Naive thymus-derived CD4-positive, alpha-beta T cell (primary cell): ENCODE results near the gene CNTN5. TPM values are rescaled to one million over a fixed set of nuclear protein-coding genes. Genes with fewer than 3 reads are reported as not detected.

Experiments used
- ATAC-seq: fragments of 150-1000 bp; cut with Tn5 transposase; 2 replicates; pipeline ENCODE4 v1.10.0; 2021; ENCODE audit warnings: mild to moderate bottlenecking, moderate library complexity
- CTCF ChIA-PET: fragments of 350-600 bp; sonication (Branson Sonifier 250); formaldehyde crosslinking; loops from one replicate; lab custom pipeline; 2021; ENCODE audit warnings: antibody characterized with exemption; lab: Charles Lee
- POLR2A ChIA-PET: fragments of 350-600 bp; sonication (Branson Sonifier 250); formaldehyde crosslinking; loops from one replicate; lab custom pipeline; 2021; ENCODE audit warnings: antibody characterized with exemption, inconsistent platforms; lab: Charles Lee
- DNase-seq, 9 donors: peaks; one replicate each; pipeline versions ENCODE4 v3.0.0 to v3.0.0-alpha.2; 2020 to 2022; ENCODE audit warnings: mixed read lengths in 1 of 9
- H3K27ac ChIP-seq: one replicate; pipeline ENCODE4 v1.7.0; 2013; ENCODE audit warnings: mild to moderate bottlenecking, low read depth, low read length, moderate library complexity
- H3K27me3 ChIP-seq, 2 donors: one replicate each; pipeline ENCODE4 v1.7.0; 2013; ENCODE audit warnings: low read length in 2 of 2, mild to moderate bottlenecking in 2 of 2, moderate library complexity in 2 of 2; ENCODE audit not compliant: control insufficient read depth in 2 of 2, insufficient read depth in 2 of 2
- H3K36me3 ChIP-seq, 3 experiments: 1 replicate in 2 of 3; 2 replicates in 1 of 3; pipeline ENCODE4 v1.7.0; 2013; ENCODE audit warnings: low read length in 3 of 3, mild to moderate bottlenecking in 3 of 3, moderate library complexity in 1 of 3; ENCODE audit not compliant: insufficient read depth in 3 of 3, control insufficient read depth in 2 of 3
- H3K4me1 ChIP-seq, 2 donors: one replicate each; pipeline ENCODE4 v1.7.0; 2013; ENCODE audit warnings: low read length in 2 of 2, mild to moderate bottlenecking in 2 of 2, moderate library complexity in 1 of 2; ENCODE audit not compliant: control insufficient read depth in 2 of 2, insufficient read depth in 2 of 2
- H3K4me3 ChIP-seq: 2 replicates; pipeline ENCODE4 v1.7.0; 2013; ENCODE audit warnings: mild to moderate bottlenecking, low read length
- H3K9me3 ChIP-seq, 3 experiments: 1 replicate in 2 of 3; 2 replicates in 1 of 3; pipeline ENCODE4 v1.7.0; 2013; ENCODE audit warnings: low read length in 3 of 3; ENCODE audit not compliant: control insufficient read depth in 2 of 3
- H3K27ac Mint-ChIP-seq, 9 donors: one replicate each; pipeline ENCODE4 v1.8.0; 2020 to 2022; ENCODE audit warnings: mixed read lengths in 9 of 9, mild to moderate bottlenecking in 8 of 9, moderate library complexity in 5 of 9, inconsistent platforms in 2 of 9
- H3K27me3 Mint-ChIP-seq, 5 donors: one replicate each; pipeline ENCODE4 v1.8.0; 2021 to 2022; ENCODE audit warnings: mixed read lengths in 5 of 5, mild to moderate bottlenecking in 1 of 5
- H3K36me3 Mint-ChIP-seq, 5 donors: one replicate each; pipeline ENCODE4 v1.8.0; 2020 to 2022; ENCODE audit warnings: mixed read lengths in 5 of 5, mild to moderate bottlenecking in 3 of 5, inconsistent platforms in 1 of 5
- H3K4me1 Mint-ChIP-seq, 7 donors: one replicate each; pipeline ENCODE4 v1.8.0; 2020 to 2022; ENCODE audit warnings: mixed read lengths in 7 of 7, mild to moderate bottlenecking in 3 of 7, inconsistent platforms in 1 of 7
- H3K4me3 Mint-ChIP-seq, 10 donors: one replicate each; pipeline ENCODE4 v1.8.0; 2020 to 2022; ENCODE audit warnings: mild to moderate bottlenecking in 10 of 10, mixed read lengths in 10 of 10, moderate library complexity in 6 of 10, inconsistent platforms in 2 of 10
- H3K9me3 Mint-ChIP-seq, 11 donors: one replicate each; pipeline ENCODE4 v1.8.0; 2020 to 2022; ENCODE audit warnings: mixed read lengths in 11 of 11, mild to moderate bottlenecking in 4 of 11, inconsistent platforms in 1 of 11, moderate library complexity in 1 of 11
- intact Hi-C, 2 donors: fragments of 100-400 bp; cut with micrococcal nuclease; formaldehyde crosslinking; loops; one replicate each; pipeline ENCODE4 v1.15.1; 2023
- polyA plus RNA-seq, 2 donors: library from polyadenylated mRNA; unstranded; fragments of 300-500 nt; fragmentation: Illumina TruSeq; gene quantifications; one replicate each; pipeline ENCODE4 v1.2.3, GENCODE V29; 2021
- total RNA-seq, 6 experiments: library from RNA in 5 of 6; stranded (reverse) in 5 of 6; gene quantifications; 1 replicate in 5 of 6; 2 replicates in 1 of 6; pipeline ENCODE4 v1.2.3 and lab custom pipeline; 2021 to 2026

CNTN5 gene
- total and polyA plus RNA-seq, 7 experiments from 2014 or later, result not detected

DNA sequence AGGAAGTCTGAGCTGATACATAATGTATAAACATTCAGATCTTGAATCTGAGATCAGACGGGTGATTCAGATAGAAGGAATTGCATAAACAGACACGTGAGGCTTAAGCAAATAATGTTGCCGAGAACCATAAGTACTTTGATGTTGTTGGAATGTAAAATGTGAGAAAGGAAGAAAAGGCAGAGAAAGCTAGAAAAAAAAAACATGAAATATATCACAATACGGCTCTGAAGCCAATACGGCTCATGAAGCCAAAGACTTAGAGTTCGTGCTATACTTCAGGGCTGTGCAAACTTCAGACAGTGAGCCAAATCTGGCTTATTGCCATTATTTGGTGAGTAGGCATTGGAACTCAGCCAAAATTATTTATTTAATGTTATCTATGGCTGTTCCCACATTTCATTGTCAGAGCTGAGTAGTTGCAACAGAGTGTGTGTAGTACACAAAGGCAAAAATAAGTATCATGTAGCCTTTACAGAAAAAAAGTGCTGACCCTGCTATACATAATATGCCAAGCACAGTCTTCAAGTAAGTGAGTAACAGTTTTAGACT is 673.3 kb downstream of the CNTN5 start:
- no peak overlapping the region for H3K27ac Mint-ChIP-seq
- CTCF ChIA-PET, result no interaction called here
- intact Hi-C loops, result no loop called here

DNA sequence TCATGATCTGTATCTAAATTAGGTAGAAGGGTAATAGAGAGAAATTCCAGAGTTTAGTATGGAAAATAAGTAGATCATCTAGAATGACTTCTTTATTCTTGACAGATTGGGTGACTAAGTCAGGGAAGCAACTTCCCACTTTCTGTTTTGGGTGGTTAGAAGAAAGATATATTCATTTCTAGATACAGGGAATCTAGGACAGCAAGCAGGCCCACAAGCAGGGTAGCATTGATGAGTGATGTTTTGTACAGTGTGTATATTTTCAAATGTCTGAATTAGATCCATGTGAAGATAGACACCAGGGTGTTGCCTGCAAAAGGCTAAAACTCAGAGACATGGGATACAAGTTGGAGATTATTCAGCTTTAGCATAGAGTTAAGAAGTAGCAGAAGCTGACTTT is 674.4 kb downstream of the CNTN5 start:
- ChIA-PET CTCF (no interaction called here), POLR2A (no interaction called here)
- intact Hi-C loops, result no loop called here
- Mint-ChIP-seq H3K4me3 (no peak overlapping the region), H3K27me3 (no peaks in the 10 kb centered on the region), H3K27ac (no peak overlapping the region), H3K9me3 (peaks cover 2 to 37% (median 12%) of the 10 kb centered on the region in 11 donors), H3K36me3 (peaks cover 0 to 8% (median 0%) of the 10 kb centered on the region in 5 donors), H3K4me1 (no peaks in the 10 kb centered on the region)
- Histone ChIP-seq H3K9me3 (no peaks in the 10 kb centered on the region), H3K36me3 (no peaks in the 10 kb centered on the region), H3K27me3 (no peaks in the 10 kb centered on the region), H3K27ac (no peak overlapping the region), H3K4me1 (no peaks in the 10 kb centered on the region), H3K4me3 (no peak overlapping the region)
- DNase-seq (no peak), ATAC-seq (no peak)

More for the DNA sequence above, 673.3 kb downstream of the CNTN5 start:
- Histone ChIP-seq H3K27me3 (no peaks in the 10 kb centered on the region), H3K4me3 (no peak overlapping the region), H3K27ac (no peak overlapping the region), H3K9me3 (no peaks in the 10 kb centered on the region), H3K4me1 (no peaks in the 10 kb centered on the region), H3K36me3 (no peaks in the 10 kb centered on the region)
- no peaks in the 10 kb centered on the region for H3K27me3 Mint-ChIP-seq
- peaks cover 2 to 37% (median 16%) of the 10 kb centered on the region in 11 donors for H3K9me3 Mint-ChIP-seq
- no peak for ATAC-seq
- no peak for DNase-seq
- no peak overlapping the region for H3K4me3 Mint-ChIP-seq
- H3K4me1 Mint-ChIP-seq, result no peaks in the 10 kb centered on the region
- peaks cover 0 to 8% (median 0%) of the 10 kb centered on the region in 5 donors for H3K36me3 Mint-ChIP-seq
- POLR2A ChIA-PET, result no interaction called here

DNA sequence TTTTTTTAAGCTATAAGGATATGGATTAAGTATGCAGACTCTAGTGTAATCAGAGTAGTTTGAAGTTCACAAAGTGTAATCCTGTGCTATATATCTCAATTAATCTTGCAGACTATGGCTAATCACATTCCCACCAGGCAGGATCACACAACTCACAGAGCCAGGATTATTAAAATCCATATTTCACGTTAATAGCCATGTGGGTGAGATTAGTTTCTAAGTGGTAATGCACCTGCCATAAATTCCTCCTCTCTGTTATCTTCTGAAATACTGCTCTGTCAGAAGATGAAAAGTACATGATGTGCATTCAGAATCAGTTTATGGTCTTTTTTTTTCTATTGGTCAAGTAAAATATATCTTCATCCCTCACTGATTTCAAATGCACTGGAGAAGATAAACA is 686.1 kb downstream of the CNTN5 start:
- H3K4me1 ChIP-seq, result no peaks in the 10 kb centered on the region
- H3K36me3 Mint-ChIP-seq, result no peaks in the 10 kb centered on the region
- no peaks in the 10 kb centered on the region for H3K27me3 ChIP-seq
- DNase-seq (no peak), ATAC-seq (no peak)
- H3K27ac Mint-ChIP-seq, result no peak overlapping the region
- H3K27me3 Mint-ChIP-seq, result no peaks in the 10 kb centered on the region
- H3K36me3 ChIP-seq, result no peaks in the 10 kb centered on the region
- H3K9me3 ChIP-seq, result no peaks in the 10 kb centered on the region
- CTCF ChIA-PET, result no interaction called here
- H3K4me1 Mint-ChIP-seq, result no peaks in the 10 kb centered on the region
- H3K27ac ChIP-seq, result no peak overlapping the region
- H3K9me3 Mint-ChIP-seq, result peaks cover 0 to 9% (median 4%) of the 10 kb centered on the region in 11 donors
- POLR2A ChIA-PET, result no interaction called here
- H3K4me3 ChIP-seq, result no peak overlapping the region
- intact Hi-C loops, result no loop called here
- no peak overlapping the region for H3K4me3 Mint-ChIP-seq

DNA sequence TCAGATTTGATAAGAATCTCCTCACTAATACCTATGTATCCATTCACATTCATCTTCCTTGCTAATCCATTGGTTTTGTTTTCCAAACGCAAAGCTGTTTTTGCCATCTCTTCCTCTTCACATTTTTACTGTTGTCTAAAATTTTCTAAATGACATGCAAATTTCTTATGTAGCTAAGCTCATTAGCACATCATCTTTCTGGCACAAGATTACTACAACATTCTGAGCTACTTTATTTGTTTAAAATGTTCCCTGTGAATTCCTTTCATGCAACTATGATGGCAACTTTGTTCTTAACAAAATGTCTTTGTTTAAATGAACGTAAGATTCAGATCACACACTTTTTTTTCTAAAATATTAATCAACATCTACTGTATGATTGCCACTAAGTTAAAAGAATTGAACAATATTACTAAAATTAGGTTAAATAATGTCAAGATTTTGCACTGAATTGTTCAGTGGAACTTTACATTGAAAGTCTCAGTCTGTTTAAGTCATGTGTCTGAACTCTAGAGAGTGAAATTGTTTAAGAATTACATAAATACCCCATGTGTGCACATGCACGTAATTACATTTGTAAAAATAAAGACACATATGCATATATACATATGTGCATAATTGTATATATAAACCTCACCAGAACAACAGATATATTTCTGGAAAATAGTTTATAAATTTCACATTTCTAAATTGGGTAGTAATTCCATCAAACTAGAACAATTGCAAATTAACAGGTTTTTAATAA is 688.4 kb downstream of the CNTN5 start:
- ATAC-seq (no peak), DNase-seq (no peak)
- intact Hi-C loops, result no loop called here
- Histone ChIP-seq H3K27ac (no peak overlapping the region), H3K4me1 (no peaks in the 10 kb centered on the region), H3K4me3 (no peak overlapping the region), H3K9me3 (no peaks in the 10 kb centered on the region), H3K36me3 (no peaks in the 10 kb centered on the region), H3K27me3 (no peaks in the 10 kb centered on the region)
- H3K4me1 Mint-ChIP-seq, result no peaks in the 10 kb centered on the region
- H3K27ac Mint-ChIP-seq, result no peak overlapping the region
- no peak overlapping the region for H3K4me3 Mint-ChIP-seq
- H3K9me3 Mint-ChIP-seq, result peaks cover 0 to 15% (median 4%) of the 10 kb centered on the region in 11 donors
- CTCF ChIA-PET, result no interaction called here
- no peaks in the 10 kb centered on the region for H3K36me3 Mint-ChIP-seq
- no peaks in the 10 kb centered on the region for H3K27me3 Mint-ChIP-seq
- POLR2A ChIA-PET, result no interaction called here

DNA sequence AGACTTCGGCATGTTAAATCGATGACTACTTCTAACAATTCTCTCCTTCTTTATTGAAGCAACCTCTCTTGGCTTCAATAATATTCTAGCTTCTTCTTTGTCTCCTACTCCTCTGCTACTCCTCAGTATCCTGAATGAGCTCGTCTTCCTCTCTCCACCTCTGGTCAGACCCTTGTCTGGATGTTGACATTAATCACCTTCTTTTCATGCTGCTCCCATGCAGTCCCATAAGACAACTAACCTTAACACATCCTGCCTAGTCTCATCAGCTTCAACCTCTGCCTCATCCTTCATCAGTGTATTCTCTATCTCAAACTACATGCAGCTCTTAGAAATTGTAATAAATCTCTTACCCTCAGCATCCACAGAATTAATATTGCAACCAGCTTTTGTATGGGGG is 695.6 kb downstream of the CNTN5 start:
- Histone ChIP-seq H3K27me3 (no peaks in the 10 kb centered on the region), H3K4me1 (no peaks in the 10 kb centered on the region), H3K27ac (no peak overlapping the region), H3K4me3 (no peak overlapping the region), H3K9me3 (no peaks in the 10 kb centered on the region), H3K36me3 (no peaks in the 10 kb centered on the region)
- no peaks in the 10 kb centered on the region for H3K36me3 Mint-ChIP-seq
- H3K4me1 Mint-ChIP-seq, result no peaks in the 10 kb centered on the region
- intact Hi-C loops, result no loop called here
- ChIA-PET POLR2A (no interaction called here), CTCF (no interaction called here)
- no peak overlapping the region for H3K4me3 Mint-ChIP-seq
- DNase-seq, result no peak
- no peak for ATAC-seq
- H3K27me3 Mint-ChIP-seq, result no peaks in the 10 kb centered on the region
- peaks cover 0 to 42% (median 7%) of the 10 kb centered on the region in 11 donors for H3K9me3 Mint-ChIP-seq
- no peak overlapping the region for H3K27ac Mint-ChIP-seq

DNA sequence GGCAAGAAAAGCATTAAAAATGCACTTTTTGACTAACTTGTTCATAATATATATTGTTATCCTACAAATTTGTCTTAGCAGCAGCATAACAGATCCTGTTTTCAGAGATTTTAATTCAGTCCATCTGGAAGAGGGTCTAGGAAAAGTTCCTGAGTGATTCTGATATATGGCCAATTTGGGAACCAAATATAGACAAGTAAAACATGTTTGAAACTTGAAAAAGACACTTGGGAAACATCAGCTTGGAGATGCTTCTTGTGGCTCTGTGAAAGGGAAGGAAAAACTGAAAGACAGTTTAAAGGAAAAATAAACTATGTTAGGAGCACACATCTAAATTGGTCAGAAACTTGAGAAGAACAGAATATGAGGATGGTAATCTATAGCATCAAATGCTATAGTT is 697.5 kb downstream of the CNTN5 start:
- no peaks in the 10 kb centered on the region for H3K27me3 Mint-ChIP-seq
- H3K36me3 Mint-ChIP-seq, result no peaks in the 10 kb centered on the region
- no peaks in the 10 kb centered on the region for H3K27me3 ChIP-seq
- intact Hi-C loops, result no loop called here
- DNase-seq (no peak), ATAC-seq (no peak)
- no peaks in the 10 kb centered on the region for H3K9me3 ChIP-seq
- no peak overlapping the region for H3K27ac ChIP-seq
- CTCF ChIA-PET, result no interaction called here
- H3K36me3 ChIP-seq, result no peaks in the 10 kb centered on the region
- H3K4me1 Mint-ChIP-seq, result no peaks in the 10 kb centered on the region
- H3K9me3 Mint-ChIP-seq, result peaks cover 0 to 37% (median 7%) of the 10 kb centered on the region in 11 donors
- H3K4me1 ChIP-seq, result no peaks in the 10 kb centered on the region
- no peak overlapping the region for H3K4me3 ChIP-seq
- H3K4me3 Mint-ChIP-seq, result no peak overlapping the region
- no peak overlapping the region for H3K27ac Mint-ChIP-seq
- POLR2A ChIA-PET, result no interaction called here
